ENCODE data around the gene ANKRD34B.

ANKRD34B gene

GRCh38 chr5:80569086-80569960 is 757 bp downstream of the ANKRD34B start:
- no peak for DNase-seq

GRCh38 chr5:80568251-80568650 is 1.8 kb downstream of the ANKRD34B start:
- no peak for DNase-seq

- no peak for DNase-seq
Observed at GRCh38 chr5:80566711-80567259, 3.3 kb downstream of the ANKRD34B start.

- no peak for DNase-seq
Observed at GRCh38 chr5:80565330-80565729, 4.8 kb downstream of the ANKRD34B start.

- no peak for DNase-seq
Observed at GRCh38 chr5:80559244-80559643, 10.8 kb downstream of the ANKRD34B start.

GRCh38 chr5:80555099-80555498 is 15.0 kb downstream of the ANKRD34B start:
- DNase-seq = no peak

- DNase-seq = no peak
Observed at GRCh38 chr5:80554646-80555045, 15.4 kb downstream of the ANKRD34B start.

GRCh38 chr5:80541392-80541791 is 28.7 kb downstream of the ANKRD34B start:
- no peak for DNase-seq

GRCh38 chr5:80540691-80541090 is 29.4 kb downstream of the ANKRD34B start:
- DNase-seq = no peak

GRCh38 chr5:80516826-80517225 is 53.3 kb downstream of the ANKRD34B start:
- DNase-seq = no peak

GRCh38 chr5:80509362-80509761 is 60.7 kb downstream of the ANKRD34B start:
- DNase-seq = no peak

- no peak for DNase-seq
Observed at GRCh38 chr5:80508844-80509243, 61.2 kb downstream of the ANKRD34B start.

- DNase-seq = no peak
Observed at GRCh38 chr5:80507663-80508062, 62.4 kb downstream of the ANKRD34B start.
